ENCODE data around the gene ETV6.

Gene ETV6

DNA sequence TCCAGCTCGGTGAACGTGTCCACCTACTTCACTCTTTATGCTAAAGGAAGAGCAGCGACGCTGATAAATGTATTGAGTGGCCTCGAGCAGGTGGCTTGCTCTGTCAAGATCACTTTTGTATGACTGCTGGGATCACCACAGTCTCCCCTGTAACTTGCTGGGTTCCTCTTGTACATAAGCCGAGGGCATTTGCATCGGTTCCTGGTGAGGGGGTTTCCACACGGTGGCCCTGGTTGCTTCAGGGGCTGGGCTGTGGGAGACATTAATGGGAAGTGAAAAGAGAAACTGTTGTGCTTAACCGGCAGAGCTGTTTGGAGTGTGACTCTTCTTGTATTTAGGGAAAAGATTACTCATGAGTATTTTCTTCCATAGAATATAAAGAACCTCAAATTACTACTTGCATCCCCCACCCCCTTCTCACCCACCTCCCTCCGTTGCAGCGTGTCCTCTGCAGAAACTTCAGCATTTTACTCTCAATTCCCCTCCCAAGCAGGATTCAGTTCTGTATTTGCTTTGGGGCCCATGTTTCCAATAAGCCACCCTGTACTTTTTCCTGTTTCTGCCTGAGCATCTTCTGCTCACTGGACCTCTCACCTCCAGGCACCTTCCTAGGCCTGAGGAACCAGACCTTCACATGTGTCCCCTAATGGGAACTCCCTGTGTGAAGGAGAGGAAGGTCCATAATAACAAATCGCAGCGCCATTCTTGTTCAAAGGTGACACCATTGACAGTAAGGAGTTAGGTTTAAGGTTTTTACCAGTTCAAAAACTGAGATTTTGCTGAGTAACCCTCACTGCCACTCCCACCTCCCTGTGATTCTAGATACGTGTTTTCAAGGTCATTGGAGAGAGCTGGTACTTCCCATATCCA, 187.0 kb downstream of the ETV6 start:
- no peak for DNase-seq

DNA sequence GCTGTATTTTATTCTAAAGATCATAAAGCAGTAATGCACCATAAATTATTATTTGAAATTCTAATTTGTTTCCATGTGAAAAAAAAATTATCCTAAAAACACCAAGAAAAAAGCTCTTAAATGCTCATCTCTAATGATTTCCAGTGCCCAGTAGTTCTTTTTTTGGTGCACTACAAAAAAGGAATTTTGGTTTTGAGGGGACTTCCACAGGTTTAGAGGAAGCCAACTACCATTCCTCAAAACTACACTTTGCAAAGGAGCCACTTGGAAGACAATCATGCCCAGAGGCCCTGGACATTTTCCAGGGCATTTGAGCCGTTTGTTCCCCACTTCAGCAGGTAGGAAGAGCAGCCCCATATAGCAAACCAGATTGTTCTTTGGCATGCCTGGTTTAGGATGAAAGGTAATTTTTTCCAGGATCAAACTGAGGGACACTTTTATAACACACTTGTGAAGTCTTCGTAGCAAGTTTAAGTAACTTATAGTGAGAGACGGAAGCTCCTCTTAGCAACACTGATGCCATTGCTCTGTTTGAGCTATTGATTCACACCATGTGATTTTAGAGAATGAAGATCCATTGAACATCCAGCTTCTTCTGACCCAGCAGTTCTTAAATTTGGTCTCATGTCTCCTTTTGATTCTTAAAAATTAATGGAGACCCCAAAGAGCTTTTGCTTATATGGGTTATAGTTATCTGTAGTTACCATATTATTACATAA, 187.9 kb downstream of the ETV6 start:
- DNase-seq: no peak

DNA sequence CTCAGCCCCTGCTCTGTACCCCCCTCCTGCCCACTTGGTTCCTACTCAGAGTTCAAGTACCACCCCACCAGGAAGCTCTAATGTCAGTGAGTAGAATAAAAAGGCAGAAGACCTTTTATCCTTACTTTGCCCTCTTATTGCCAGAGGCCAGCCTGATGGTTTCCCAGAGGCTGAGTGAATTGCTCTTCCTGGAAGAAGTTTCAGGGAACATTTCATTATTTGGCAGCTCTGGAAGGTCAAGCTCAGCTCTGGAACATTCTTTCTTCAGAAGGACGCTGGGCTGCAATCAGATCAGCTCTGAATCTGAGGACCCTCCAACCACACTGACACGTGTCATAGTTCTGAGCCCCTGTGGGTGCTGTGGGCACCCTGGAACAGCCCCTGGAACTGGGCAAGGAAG, 188.9 kb downstream of the ETV6 start:
- DNase-seq: no peak

DNA sequence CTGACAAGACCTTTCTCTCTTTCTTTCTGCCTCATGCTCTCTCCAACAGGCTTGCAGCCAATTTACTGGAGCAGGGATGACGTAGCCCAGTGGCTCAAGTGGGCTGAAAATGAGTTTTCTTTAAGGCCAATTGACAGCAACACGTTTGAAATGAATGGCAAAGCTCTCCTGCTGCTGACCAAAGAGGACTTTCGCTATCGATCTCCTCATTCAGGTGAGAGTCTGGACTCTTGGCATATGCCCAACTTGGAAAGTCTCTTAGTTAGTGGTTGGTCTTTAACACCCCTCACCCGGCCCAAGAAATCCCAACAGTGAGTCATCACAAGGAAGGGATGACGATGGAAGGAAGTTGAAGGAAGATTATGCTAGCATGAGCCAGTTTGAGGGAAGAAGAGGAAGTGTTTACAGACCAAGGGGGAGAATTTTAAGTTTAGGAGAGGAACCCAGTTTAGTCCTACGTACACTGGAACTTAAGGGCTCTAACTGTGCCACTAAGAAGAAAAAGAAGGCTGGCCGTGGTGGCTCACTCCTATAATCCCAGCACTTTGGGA, 189.7 kb downstream of the ETV6 start:
- peak; percentile 88 for DNase-seq

DNA sequence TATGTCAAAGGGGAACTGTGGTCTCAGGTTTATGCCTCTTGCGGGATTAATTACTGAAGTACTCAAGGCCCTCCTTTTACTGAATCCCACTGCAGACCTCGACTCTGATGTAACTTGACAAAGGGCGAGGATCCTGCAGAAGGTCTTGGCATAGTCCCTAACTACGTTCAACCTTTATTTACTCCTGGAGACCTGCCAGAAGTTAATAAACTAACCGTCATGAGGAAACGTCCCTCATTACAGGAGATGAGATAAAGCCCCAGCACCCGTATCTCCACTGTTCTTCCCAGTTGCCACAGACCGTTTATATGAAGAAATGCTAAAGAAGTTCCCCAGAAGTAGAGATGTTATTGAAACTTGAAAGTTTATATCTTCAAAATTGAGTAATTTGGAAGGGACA, 190.9 kb downstream of the ETV6 start:
- DNase-seq: peak; percentile 73

DNA sequence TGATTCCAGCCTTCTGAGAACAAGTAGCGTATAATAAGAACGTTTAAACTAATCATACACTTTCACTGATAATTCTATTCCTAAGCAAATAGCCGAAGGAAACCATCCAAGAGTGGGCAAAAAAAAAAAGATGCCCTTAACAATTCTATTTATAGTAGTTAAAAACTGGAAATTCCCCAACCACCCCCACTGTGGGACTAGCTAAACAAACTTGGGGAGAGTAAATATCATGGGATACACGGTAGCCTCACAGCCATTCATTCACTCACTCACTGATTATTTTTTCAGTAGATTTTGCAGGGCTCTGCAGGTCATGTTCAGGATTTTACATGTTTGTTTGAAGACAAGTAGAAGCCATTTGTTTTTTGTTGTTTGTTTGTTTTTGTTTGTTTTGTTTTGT, 197.0 kb downstream of the ETV6 start:
- no peak for DNase-seq

DNA sequence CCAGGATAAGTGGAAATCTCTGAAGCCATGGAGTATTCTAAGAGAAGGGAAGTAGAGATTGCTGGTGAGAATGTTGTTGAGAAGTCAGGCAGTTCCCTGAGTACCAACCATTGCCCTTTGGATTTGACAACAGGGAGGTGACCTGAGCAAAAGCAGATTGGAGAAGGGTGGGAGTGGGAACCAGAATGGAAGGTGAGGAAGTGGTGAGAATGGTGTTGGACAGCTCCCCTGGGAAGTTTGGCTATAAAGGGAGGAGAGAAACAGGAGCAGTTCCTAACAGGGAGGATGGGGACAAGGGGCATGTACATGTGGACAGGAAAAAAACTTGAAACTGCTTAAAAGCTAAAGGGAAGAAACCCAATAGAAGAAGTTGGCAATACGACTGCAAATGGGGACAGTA, 198.1 kb downstream of the ETV6 start:
- DNase-seq: no peak

DNA sequence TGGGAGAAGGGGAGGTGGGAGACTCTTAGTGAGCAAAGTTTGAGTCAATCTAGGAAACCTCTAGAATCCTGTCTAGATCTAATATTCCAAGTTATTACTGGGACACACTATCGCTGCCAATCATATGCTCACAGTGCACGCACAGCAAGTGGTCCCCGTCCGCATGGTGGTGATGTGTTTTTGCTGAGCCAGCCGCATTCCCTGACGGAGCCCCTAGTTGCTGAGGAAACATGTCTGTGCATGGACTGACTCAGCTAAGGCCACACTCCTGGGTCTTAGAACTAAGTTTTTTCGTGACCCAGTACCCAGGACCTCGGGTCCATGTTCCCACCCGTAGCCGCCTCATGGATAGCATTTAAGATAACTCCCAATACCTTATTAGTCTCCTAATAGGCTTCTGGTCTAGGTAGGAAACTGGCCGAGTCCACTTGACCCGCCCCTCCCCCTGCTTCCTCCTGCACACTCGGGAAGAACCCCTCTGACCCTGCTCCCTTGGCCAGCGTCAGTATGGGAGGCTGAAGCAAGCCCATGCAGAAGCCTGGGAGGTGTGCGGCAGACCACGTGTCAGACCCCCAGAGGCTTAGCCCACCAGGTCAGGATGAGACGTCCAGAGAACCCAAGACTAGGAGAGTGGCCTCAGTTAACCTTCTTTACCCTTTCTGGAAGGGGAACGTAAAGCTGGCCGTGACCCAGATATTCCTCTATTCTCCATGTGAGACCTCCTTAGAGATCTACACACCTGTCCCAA, 200.5 kb downstream of the ETV6 start:
- no peak for DNase-seq

DNA sequence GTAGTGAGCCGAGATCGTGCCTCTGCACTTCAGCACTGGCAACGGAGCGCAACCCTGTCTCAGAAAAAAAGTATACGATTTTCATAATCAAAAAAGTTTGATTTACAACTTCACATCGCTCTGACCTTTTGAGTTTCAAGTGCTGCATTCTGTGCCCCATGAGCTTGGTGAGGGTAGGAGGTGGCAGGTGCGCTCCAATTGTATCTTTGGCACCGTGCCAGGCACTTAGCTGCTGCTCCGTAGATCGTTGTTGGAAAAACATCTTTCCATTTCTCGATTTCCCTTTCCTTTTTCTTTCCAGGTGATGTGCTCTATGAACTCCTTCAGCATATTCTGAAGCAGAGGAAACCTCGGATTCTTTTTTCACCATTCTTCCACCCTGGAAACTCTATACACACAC, 203.7 kb downstream of the ETV6 start:
- peak; percentile 74 for DNase-seq

DNA sequence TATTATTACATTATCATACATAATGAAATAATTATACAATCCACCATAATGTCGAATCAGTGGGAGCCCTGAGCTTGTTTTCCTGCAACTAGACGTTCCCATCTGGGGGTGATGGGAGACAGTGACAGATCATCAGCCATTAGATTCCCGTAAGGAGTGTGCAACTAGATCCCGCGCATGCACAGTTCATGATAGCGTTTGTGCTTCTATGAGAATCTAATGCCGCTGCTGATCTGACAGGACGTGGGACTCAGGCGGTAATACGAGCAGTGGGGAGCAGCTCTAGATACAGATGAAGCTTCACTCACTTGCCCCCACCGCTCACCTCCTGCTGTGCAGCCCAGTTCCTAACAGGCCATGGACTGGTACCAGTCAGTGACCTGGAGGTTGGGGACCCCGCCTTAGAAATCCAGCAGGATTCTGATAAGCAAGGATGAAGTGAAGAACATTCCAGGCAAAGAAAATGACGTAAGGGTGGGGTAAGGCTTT, 204.6 kb downstream of the ETV6 start:
- no peak for DNase-seq

DNA sequence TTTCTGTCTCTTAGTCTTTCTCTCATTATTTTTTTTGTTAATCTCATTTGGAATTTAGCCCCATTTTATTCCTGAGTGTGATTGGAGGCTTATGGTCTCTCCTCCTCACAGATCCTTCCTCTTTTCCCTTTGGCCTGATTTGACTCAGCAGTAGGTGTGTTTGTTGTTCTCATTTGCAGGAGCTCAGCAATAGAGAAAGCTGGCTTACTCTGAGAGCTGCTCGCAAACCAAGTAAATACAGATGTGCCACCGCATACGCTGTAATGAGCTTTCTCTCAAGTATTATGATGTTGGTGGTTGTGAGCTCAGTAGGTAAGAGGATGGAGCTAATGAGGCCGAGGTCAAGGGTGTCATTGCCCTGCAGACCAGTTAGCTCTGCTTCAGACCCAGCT, 206.5 kb downstream of the ETV6 start:
- peak; percentile 77 for DNase-seq

DNA sequence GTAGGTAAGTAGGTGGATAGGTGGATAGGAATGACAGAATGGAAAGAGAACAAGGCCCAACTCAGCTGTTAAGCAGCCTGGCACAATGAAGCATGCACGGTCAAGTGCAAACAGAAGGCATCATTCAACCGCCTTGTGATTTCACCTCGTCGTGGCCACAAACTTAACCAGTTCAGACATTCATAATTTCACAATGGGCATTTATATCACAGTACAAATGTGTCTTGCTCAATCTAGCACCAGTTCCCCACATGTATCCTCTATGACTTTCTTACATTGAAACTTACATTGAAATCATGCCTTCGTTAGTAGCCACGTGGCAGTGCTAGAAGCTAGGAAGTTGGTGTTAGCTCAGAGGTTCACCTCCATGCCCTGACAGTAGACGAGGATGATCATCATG, 207.5 kb downstream of the ETV6 start:
- no peak for DNase-seq

DNA sequence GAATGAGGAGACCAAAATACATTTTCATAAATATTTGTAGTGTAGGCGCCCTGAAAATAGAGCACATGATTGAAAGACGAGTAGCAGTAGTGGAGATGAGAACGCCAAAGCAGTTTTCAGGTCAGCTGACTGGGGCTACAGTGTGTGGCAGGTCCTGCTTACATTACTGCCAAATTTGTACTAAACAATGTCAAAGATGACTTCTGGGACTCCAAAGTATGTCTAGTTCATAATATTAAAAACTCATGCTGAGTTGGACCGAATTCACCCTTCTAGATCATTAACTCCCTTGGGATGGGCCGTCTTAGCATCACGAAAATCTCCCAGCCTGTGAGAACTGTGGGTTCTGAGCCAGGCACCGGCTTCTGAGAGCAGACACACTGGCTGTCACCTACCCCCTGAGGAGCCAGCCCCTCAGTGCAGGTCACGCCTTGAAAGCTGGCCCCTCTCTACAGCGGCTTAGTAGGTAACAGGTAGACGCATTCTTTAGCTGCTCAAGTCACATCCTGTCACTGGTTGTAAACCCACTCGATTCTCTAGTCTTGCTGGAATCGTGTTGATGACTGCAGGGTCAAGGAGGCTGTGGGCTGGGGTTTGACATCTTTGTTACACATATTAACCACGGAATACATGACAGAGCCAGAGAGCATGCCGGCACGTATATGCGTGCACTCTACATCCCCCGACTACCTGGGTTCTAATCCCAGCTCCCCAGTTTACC, 210.4 kb downstream of the ETV6 start:
- no peak for DNase-seq

DNA sequence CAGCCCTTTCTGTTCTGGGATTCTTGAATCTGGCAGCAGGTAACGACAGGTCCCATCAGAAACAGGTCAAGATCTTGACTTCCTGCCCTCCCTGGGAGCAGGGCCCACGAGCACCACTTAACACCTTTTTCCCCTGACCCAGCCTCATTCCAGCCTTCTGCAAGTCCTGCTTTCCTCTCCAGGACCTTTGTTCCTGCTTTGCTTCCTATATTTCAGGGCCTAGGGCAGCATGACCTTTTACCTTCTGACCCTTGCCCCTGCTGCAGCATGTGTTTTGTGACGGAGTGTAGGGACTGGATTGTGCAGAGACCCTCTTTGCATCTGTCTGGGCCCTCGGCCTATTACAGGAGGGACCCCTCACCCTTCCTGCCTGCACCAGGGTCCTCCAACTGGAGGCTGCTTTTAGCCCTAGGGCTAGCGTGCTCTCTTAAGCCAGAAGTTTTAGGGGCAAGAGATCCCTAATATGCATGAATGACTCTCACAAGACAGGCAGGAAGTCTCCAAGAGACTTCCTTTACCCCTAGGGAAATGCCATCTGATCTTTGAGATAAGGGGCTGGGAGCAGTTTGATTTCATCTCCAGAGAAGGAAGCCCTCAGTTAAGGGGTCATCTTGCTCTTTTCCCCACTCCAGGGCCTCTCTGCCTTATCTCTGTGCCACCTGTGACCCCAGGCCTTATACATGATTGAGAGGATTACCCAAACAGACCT, 211.8 kb downstream of the ETV6 start:
- DNase-seq: no peak

DNA sequence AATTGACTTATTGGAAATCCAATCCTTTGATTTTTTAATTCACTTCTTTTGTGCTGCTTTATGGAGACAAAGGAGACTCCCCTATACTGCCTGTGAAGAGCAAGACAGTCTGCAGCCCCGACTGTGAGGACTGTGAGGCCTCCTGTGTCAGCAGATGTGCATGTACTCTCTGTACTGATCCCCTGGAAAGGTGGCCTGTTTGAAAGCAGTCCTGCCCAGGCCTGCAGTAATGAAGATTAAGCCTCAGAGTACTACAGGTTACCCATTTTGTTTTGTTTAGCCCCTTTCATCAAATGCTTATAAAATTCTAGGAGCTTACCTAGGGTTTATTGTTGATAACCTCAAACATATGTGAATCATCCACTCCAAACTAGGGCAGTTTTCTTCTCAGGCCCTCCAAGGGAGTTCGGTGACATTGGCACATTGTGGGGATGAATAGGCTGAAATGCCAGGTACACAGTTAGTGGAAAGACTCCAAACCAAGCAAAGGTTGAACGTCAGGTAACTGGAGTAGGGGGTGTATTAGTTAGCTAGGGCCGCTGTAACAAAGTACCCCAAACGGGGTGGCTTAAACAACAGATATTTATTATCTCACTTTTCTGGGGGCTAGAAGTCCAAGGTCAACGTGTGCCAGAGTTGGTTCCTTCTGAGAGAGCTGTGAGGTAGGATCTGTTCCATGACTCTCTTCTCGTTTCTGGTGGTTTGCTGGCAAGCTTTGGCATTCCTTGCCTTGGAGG, 212.6 kb downstream of the ETV6 start:
- DNase-seq: no peak

DNA sequence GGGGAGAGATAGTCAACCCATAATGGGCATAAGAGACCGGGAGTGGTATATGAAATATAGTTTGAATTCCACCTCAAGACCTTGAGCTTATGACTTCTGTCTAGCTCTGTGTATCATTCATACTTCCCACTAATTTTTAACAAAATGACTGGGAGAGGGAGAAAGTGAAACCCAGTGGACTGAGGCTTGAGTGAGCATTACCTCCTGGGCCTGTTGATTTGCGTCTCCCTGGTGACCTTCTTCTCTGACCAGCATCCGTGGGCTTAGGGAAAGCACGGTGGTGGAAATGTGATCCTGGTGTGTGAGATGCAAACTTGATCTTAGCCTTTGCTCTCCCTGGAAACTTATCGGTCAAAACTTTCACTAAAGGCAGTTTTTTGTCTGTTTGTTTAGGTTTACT, 213.3 kb downstream of the ETV6 start:
- DNase-seq: no peak

DNA sequence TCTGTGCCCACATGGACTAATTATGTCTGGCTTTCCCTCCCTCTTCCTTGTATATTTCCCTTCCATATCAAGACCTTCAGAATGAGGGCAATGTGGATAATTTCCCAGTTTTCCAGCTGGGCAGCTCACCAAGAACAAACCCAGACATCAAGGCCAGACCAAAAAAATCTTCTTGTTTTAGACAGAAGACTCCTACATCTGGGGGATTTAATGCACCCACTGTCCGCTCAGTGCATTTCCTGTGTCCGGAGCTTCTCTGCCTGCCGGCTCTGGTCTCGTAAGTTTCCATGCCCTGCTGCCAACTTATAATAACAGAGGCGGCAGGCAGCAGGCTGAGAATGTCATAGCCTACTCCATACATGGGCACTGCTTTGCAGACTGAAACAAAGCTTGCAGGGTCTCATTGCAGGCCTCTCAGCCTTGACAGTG, 214.0 kb downstream of the ETV6 start:
- DNase-seq: no peak

DNA sequence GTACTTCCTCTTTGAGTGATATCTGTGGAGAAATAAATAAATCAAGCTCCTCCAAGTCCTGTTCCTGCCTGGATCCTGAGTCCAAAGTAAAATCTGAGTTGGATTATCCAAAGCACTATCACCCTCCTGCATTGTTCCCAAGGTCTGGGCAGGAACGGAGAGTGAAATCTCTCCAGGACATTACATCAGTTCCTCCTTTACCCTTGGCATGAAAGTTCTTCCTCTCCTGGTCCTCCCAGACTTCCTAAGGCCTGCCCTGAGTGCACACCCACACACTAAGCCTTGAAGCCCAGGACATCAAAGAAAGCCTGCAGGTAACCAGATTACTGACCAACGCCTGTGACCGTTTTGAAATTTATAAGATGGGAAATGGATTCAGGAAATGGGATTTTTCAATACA, 214.5 kb downstream of the ETV6 start:
- no peak for DNase-seq

DNA sequence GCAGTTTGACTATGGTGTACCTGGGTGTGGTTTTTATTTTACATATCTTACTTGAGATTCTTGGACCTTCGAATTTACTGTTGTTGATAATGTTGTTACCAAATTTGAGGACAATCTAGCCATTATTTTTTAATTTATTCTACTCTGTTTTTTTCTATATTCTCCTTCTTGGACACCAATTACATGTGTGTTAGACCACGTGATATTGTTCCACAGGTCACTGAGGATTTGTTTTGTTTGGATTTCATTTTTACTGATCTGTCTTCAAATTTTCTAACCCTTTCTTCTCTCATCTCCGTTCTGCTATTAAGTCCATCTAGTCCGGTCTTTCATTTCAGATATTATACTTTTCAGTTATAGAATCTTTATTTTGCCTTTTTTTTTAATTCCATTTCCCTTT, 216.3 kb downstream of the ETV6 start:
- DNase-seq: no peak

DNA sequence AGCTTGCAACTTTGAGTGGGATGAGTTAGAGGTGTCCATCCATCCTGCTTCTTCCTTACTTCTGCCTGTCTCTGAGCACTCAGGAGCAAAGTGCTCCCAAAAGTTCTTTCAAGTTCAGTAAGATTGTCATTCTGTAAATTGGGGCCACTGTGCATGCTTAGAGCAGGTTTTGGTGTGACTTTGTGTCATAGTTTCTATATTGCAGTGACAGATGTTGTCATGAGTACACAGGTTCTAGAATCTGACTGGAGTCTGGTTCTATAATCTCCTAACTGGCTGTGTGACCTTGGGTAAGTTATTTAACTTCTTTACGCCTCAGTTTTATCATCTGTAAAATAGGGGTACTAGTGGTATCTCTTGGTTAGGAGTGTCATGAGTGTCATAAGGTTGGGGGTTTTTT, 218.6 kb downstream of the ETV6 start:
- no peak for DNase-seq

DNA sequence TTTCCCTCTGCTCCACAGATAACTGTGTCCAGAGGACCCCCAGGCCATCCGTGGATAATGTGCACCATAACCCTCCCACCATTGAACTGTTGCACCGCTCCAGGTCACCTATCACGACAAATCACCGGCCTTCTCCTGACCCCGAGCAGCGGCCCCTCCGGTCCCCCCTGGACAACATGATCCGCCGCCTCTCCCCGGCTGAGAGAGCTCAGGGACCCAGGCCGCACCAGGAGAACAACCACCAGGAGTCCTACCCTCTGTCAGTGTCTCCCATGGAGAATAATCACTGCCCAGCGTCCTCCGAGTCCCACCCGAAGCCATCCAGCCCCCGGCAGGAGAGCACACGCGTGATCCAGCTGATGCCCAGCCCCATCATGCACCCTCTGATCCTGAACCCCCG, 219.9 kb downstream of the ETV6 start:
- no peak for DNase-seq
